Measurements from ENCODE around the gene DGKB.

DGKB gene

GRCh38 chr7:14850039-14850438 is 52.5 kb downstream of the DGKB start:
- TF ChIP-seq SPI1 (IDR thresholded peaks at IDR 0.05; ENCODE audit: borderline replicate concordance, low read depth) = no peak
- TF ChIP-seq POLR2AphosphoS5 (IDR thresholded peaks at IDR 0.05; ENCODE audit: low read depth) = no peak
- TF ChIP-seq REST (IDR thresholded peaks at IDR 0.05; ENCODE audit: insufficient replicate concordance, low read depth) = no peak
- TF ChIP-seq, protein P1, sequence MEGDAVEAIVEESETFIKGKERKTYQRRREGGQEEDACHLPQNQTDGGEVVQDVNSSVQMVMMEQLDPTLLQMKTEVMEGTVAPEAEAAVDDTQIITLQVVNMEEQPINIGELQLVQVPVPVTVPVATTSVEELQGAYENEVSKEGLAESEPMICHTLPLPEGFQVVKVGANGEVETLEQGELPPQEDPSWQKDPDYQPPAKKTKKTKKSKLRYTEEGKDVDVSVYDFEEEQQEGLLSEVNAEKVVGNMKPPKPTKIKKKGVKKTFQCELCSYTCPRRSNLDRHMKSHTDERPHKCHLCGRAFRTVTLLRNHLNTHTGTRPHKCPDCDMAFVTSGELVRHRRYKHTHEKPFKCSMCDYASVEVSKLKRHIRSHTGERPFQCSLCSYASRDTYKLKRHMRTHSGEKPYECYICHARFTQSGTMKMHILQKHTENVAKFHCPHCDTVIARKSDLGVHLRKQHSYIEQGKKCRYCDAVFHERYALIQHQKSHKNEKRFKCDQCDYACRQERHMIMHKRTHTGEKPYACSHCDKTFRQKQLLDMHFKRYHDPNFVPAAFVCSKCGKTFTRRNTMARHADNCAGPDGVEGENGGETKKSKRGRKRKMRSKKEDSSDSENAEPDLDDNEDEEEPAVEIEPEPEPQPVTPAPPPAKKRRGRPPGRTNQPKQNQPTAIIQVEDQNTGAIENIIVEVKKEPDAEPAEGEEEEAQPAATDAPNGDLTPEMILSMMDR (IDR thresholded peaks at IDR 0.05; ENCODE audit: insufficient read depth, low read length) = no peak
- no peak for TF ChIP-seq GABPA (IDR thresholded peaks at IDR 0.05; ENCODE audit: low read depth)
- peak in 1 of 2 experiments; percentile 14 for DNase-seq (ENCODE audit: low read depth in 1 of 2, low spot score in 1 of 2)
- no peak overlapping the region for H3K4me3 ChIP-seq (replicated peaks; ENCODE audit: insufficient read depth, low read length)
- H3K27ac ChIP-seq (replicated peaks) = no peak overlapping the region
- no peaks in the 10 kb centered on the region for H3K27me3 ChIP-seq (ENCODE audit: insufficient read depth, poor library complexity, severe bottlenecking)

- Histone ChIP-seq H3K27ac (replicated peaks) (no peak overlapping the region), H3K27me3 (ENCODE audit: insufficient read depth, poor library complexity, severe bottlenecking) (no peaks in the 10 kb centered on the region), H3K4me3 (replicated peaks; ENCODE audit: insufficient read depth, low read length) (no peak overlapping the region)
- no peak for DNase-seq (ENCODE audit: low read depth in 1 of 2, low spot score in 1 of 2)
- TF ChIP-seq SPI1 (IDR thresholded peaks at IDR 0.05; ENCODE audit: borderline replicate concordance, low read depth) = no peak
- TF ChIP-seq REST (IDR thresholded peaks at IDR 0.05; ENCODE audit: insufficient replicate concordance, low read depth) = no peak
- TF ChIP-seq GABPA (IDR thresholded peaks at IDR 0.05; ENCODE audit: low read depth) = no peak
Observed at GRCh38 chr7:14846405-14846804, 56.1 kb downstream of the DGKB start.

GRCh38 chr7:14843755-14844154 is 58.8 kb downstream of the DGKB start:
- DNase-seq (ENCODE audit: low read depth in 1 of 2, low spot score in 1 of 2) = no peak
- no peak overlapping the region for H3K4me3 ChIP-seq (replicated peaks; ENCODE audit: insufficient read depth, low read length)
- no peaks in the 10 kb centered on the region for H3K27me3 ChIP-seq (ENCODE audit: insufficient read depth, poor library complexity, severe bottlenecking)
- TF ChIP-seq SPI1 (IDR thresholded peaks at IDR 0.05; ENCODE audit: borderline replicate concordance, low read depth) = no peak
- no peak for TF ChIP-seq REST (IDR thresholded peaks at IDR 0.05; ENCODE audit: insufficient replicate concordance, low read depth)
- no peak for TF ChIP-seq POLR2AphosphoS5 (IDR thresholded peaks at IDR 0.05; ENCODE audit: low read depth)
- no peak for TF ChIP-seq GABPA (IDR thresholded peaks at IDR 0.05; ENCODE audit: low read depth)
- TF ChIP-seq, protein P1 (IDR thresholded peaks at IDR 0.05; ENCODE audit: insufficient read depth, low read length) = no peak
- no peak overlapping the region for H3K27ac ChIP-seq (replicated peaks)
